CD4-positive, alpha-beta T cell (primary cell): Measurements from ENCODE around the gene LSM6. TPM values are rescaled to one million over a fixed set of nuclear protein-coding genes. Genes with fewer than 3 reads are reported as not detected.

ENCODE experiments used
- ATAC-seq: fragments of 200-7000 bp; cut with Tn5 transposase; one replicate; pipeline ENCODE4 v1.10.0; 2022; ENCODE audit warnings: mild to moderate bottlenecking; ENCODE audit not compliant: poor library complexity
- CTCF ChIA-PET: fragments of 350-600 bp; sonication (Branson Sonifier 250); formaldehyde crosslinking; loops from one replicate; lab custom pipeline; 2021; ENCODE audit warnings: antibody characterized with exemption, inconsistent platforms; lab: Charles Lee
- POLR2A ChIA-PET: fragments of 350-600 bp; sonication (Branson Sonifier 250); formaldehyde crosslinking; loops from one replicate; lab custom pipeline; 2021; ENCODE audit warnings: antibody characterized with exemption, inconsistent platforms; lab: Charles Lee
- DNase-seq, 14 experiments: peaks; one replicate each; pipeline ENCODE4 v3.0.0-alpha.2; 2013 to 2020; ENCODE audit warnings: mixed read lengths in 2 of 14
- H3K27ac ChIP-seq, 2 donors: one replicate each; pipeline versions ENCODE4 v1.5.1 to v1.7.0; 2013; ENCODE audit warnings: low read length in 2 of 2, low read depth in 1 of 2, mild to moderate bottlenecking in 1 of 2
- H3K27me3 ChIP-seq, 2 experiments: 1 replicate in 1 of 2; 2 replicates in 1 of 2; pipeline versions ENCODE4 v1.6.1 to v1.7.0; 2013; ENCODE audit warnings: low read length in 2 of 2, control low read depth in 1 of 2, mild to moderate bottlenecking in 1 of 2, moderate library complexity in 1 of 2; ENCODE audit not compliant: insufficient read depth in 2 of 2, control insufficient read depth in 1 of 2
- H3K36me3 ChIP-seq: one replicate; pipeline ENCODE4 v1.6.1; 2013; ENCODE audit warnings: low read length, control low read depth; ENCODE audit not compliant: insufficient read depth
- H3K4me1 ChIP-seq: one replicate; pipeline ENCODE4 v1.6.1; 2013; ENCODE audit warnings: low read length, control low read depth; ENCODE audit not compliant: insufficient read depth
- H3K4me3 ChIP-seq: one replicate; pipeline ENCODE4 v1.5.1; 2013; ENCODE audit warnings: mild to moderate bottlenecking, low read length, moderate library complexity
- H3K9me3 ChIP-seq, 2 experiments: 1 replicate in 1 of 2; 2 replicates in 1 of 2; pipeline versions ENCODE4 v1.6.1 to v1.7.0; 2013; ENCODE audit warnings: low read length in 2 of 2, mild to moderate bottlenecking in 2 of 2, control low read depth in 1 of 2, moderate library complexity in 1 of 2; ENCODE audit not compliant: control insufficient read depth in 1 of 2, insufficient read depth in 1 of 2
- H3K27ac Mint-ChIP-seq: one replicate; pipeline ENCODE4 v1.8.0; 2020; ENCODE audit warnings: mixed read lengths
- H3K27me3 Mint-ChIP-seq: one replicate; pipeline ENCODE4 v1.8.0; 2021; ENCODE audit warnings: mixed read lengths
- H3K36me3 Mint-ChIP-seq: one replicate; pipeline ENCODE4 v1.8.0; 2021; ENCODE audit warnings: low read depth, mixed read lengths
- H3K4me1 Mint-ChIP-seq: one replicate; pipeline ENCODE4 v1.8.0; 2021; ENCODE audit warnings: low read depth, mixed read lengths
- H3K4me3 Mint-ChIP-seq: one replicate; pipeline ENCODE4 v1.8.0; 2020; ENCODE audit warnings: mild to moderate bottlenecking, mixed read lengths
- H3K9me3 Mint-ChIP-seq: one replicate; pipeline ENCODE4 v1.8.0; 2020; ENCODE audit warnings: mixed read lengths
- intact Hi-C, 2 experiments: fragments of 100-400 bp; cut with DNase I in 1 of 2; cut with micrococcal nuclease in 1 of 2; formaldehyde crosslinking; loops; one replicate each; pipeline versions ENCODE4 v1.15.1 to v1.9.0; 2023 to 2025; cut with DNase I, micrococcal nuclease
- total RNA-seq, 174 experiments: library from RNA in 2 of 174; stranded (reverse) in 2 of 174; gene quantifications; one replicate each; pipeline ENCODE4 v1.2.3 and lab custom pipeline; 2021 to 2026
- TF ChIP-seq, protein P1 (sequence below): fragments of 200-600 bp; IDR thresholded peaks from one replicate; pipeline ENCODE4 v1.8.0; 2022; ENCODE audit warnings: antibody characterized with exemption, mild to moderate bottlenecking

LSM6 gene
- total RNA-seq, 2 experiments from 2014 or later, result 33.8 to 34.2 TPM

DNA sequence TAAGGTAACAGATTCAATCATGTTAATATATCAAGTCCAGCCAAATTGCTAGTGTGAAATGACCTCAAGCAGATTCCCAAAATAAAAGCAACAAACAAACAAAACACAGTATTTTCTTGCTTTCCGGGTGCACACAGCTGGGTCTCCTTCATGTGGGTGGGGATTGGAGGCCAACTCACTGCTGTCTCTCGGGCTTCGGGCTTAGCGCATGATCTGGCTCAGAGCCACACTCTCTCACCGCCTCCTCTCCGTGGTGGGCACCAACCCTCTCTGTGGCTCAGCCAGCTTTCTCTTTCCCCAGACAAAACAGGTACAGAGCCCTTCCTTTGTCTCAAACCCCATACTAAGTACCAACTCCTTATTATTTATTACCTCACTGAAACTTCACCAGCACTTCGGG, 35.9 kb downstream of the LSM6 start:
- Histone ChIP-seq H3K4me3 (no peak overlapping the region), H3K9me3 (no peaks in the 10 kb centered on the region), H3K27ac (no peak overlapping the region), H3K27me3 (no peaks in the 10 kb centered on the region), H3K36me3 (no peaks in the 10 kb centered on the region), H3K4me1 (no peaks in the 10 kb centered on the region)
- Mint-ChIP-seq H3K4me3 (no peak overlapping the region), H3K27me3 (no peaks in the 10 kb centered on the region), H3K4me1 (no peaks in the 10 kb centered on the region), H3K27ac (no peak overlapping the region), H3K36me3 (no peaks in the 10 kb centered on the region), H3K9me3 (no peaks in the 10 kb centered on the region)
- DNase-seq (no peak), ATAC-seq (no peak)
- POLR2A ChIA-PET, result no interaction called here
- CTCF ChIA-PET, result no interaction called here
- intact Hi-C loops, result no loop called here
- TF ChIP-seq, protein P1, sequence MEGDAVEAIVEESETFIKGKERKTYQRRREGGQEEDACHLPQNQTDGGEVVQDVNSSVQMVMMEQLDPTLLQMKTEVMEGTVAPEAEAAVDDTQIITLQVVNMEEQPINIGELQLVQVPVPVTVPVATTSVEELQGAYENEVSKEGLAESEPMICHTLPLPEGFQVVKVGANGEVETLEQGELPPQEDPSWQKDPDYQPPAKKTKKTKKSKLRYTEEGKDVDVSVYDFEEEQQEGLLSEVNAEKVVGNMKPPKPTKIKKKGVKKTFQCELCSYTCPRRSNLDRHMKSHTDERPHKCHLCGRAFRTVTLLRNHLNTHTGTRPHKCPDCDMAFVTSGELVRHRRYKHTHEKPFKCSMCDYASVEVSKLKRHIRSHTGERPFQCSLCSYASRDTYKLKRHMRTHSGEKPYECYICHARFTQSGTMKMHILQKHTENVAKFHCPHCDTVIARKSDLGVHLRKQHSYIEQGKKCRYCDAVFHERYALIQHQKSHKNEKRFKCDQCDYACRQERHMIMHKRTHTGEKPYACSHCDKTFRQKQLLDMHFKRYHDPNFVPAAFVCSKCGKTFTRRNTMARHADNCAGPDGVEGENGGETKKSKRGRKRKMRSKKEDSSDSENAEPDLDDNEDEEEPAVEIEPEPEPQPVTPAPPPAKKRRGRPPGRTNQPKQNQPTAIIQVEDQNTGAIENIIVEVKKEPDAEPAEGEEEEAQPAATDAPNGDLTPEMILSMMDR, result no peak

DNA sequence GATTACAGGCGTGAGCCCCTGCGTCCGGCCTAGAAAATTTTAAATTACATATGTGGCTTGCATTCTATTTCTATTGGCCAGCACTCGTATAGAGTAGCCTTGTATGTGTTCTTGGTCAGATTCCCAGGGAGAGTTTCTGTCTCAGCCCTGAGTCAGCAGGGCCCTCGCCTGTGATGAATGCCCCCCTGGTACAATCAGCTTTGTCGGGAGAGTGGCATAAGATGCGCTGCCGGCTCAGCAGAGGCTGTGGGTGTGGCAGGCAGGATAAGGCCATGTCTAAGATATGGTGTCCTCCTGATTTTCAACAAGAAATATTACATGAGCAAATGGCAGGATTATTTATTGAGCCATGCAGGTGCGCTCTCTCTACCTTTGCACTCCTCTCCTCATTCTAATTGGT, 37.3 kb downstream of the LSM6 start:
- Mint-ChIP-seq H3K27me3 (no peaks in the 10 kb centered on the region), H3K4me1 (no peaks in the 10 kb centered on the region), H3K27ac (no peak overlapping the region), H3K36me3 (no peaks in the 10 kb centered on the region), H3K4me3 (no peak overlapping the region), H3K9me3 (no peaks in the 10 kb centered on the region)
- Histone ChIP-seq H3K4me3 (no peak overlapping the region), H3K36me3 (no peaks in the 10 kb centered on the region), H3K27ac (no peak overlapping the region), H3K9me3 (no peaks in the 10 kb centered on the region), H3K4me1 (no peaks in the 10 kb centered on the region), H3K27me3 (no peaks in the 10 kb centered on the region)
- DNase-seq, result no peak
- TF ChIP-seq, protein P1, result no peak
- ATAC-seq, result no peak
- intact Hi-C loops, result no loop called here
- CTCF ChIA-PET, result no interaction called here
- POLR2A ChIA-PET, result no interaction called here

DNA sequence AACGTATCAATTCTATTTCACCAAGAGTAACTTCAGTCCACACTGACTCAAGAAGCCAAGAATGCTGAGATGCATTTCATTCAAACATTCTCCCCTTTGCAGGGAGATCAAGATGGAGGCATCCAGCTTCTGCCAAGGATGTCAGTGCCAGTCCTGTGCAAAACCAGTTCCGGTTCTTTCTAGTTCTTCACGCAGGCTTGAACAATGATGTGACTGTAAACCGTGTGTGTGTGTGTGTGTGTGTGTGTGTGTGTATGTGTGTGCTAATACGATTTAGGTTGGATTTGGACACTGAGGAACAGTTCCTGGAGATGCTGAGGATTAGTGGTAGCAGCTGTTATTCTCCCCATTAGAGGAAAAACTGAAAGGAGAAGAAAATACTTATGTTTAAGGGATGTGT, 38.7 kb downstream of the LSM6 start, which contains the start of gene REELD1:
Gene REELD1 (plus strand): TSS at position 301 of the 400 bp plus-strand sequence. CDS start 2,415 bp downstream, outside the sequence.
- Mint-ChIP-seq H3K27ac (no peak within 1 kb of the TSS), H3K9me3 (no peaks in the 10 kb centered on the region), H3K27me3 (no peaks in the 10 kb centered on the region), H3K4me1 (no peaks in the 10 kb centered on the region), H3K4me3 (no peak within 1 kb of the TSS), H3K36me3 (no peaks in the 10 kb centered on the region)
- no peak within 1 kb of the TSS for H3K4me3 ChIP-seq
- DNase-seq (no peak), ATAC-seq (no peak)
- no peaks in the 10 kb centered on the region for H3K9me3 ChIP-seq
- CTCF ChIA-PET, result no interaction called here
- H3K4me1 ChIP-seq, result no peaks in the 10 kb centered on the region
- POLR2A ChIA-PET, result interaction anchor here (0.6 kb wide), 1 partner anchor 30 kb away, joined by 3 read pairs; no protein-coding TSS in a partner anchor
- H3K36me3 ChIP-seq, result no peaks in the 10 kb centered on the region
- TF ChIP-seq, protein P1, result no peak
- H3K27me3 ChIP-seq, result no peaks in the 10 kb centered on the region
- intact Hi-C loops, result no loop called here
- H3K27ac ChIP-seq, result no peak within 1 kb of the TSS
